ENCODE data around the gene AGAP5.

Gene AGAP5

GRCh38 chr10:73641328-73642060 lies 56.4 kb downstream of the AGAP5 start, which contains the start of gene MYOZ1:
Gene MYOZ1, minus strand, starts transcription at chr10:73641474. Its CDS starts 1,457 bp downstream, at chr10:73640017.
- no peak for DNase-seq
- Histone ChIP-seq H3K4me1 (ENCODE audit: low read length) (no peaks in the 10 kb centered on the region), H3K27me3 (replicated peaks; ENCODE audit: insufficient read depth, low read length) (no peaks in the 10 kb centered on the region), H3K27ac (ENCODE audit: low read length) (no peak within 1 kb of the TSS), H3K9me3 (replicated peaks; ENCODE audit: insufficient read depth, low read length) (no peaks in the 10 kb centered on the region), H3K4me3 (ENCODE audit: low read length) (no peak within 1 kb of the TSS), H3K4me2 (ENCODE audit: low read depth, low read length) (no peak within 1 kb of the TSS), H3F3A (ENCODE audit: insufficient read depth, low read length) (no peaks in the 10 kb centered on the region), H4K20me1 (ENCODE audit: insufficient read depth, low read length) (no peaks in the 10 kb centered on the region), H2AFZ (ENCODE audit: low read length) (no peak within 1 kb of the TSS), H3K79me2 (ENCODE audit: low read length) (no peaks in the 10 kb centered on the region), H3K9me2 (replicated peaks; ENCODE audit: insufficient read depth, low read length) (no peaks in the 10 kb centered on the region), H3K36me3 (replicated peaks; ENCODE audit: insufficient read depth, low read length) (no peaks in the 10 kb centered on the region), H3K9ac (ENCODE audit: low read length) (no peak within 1 kb of the TSS)
- no peak for TF ChIP-seq EZH2 (optimal IDR thresholded peaks at IDR 0.05; ENCODE audit: low read depth, low read length)
- no peak for TF ChIP-seq CTCF (IDR thresholded peaks at IDR 0.05; ENCODE audit: low read length)
- TF ChIP-seq EZH2phosphoT487 (IDR thresholded peaks at IDR 0.05; ENCODE audit: low read length) = no peak

GRCh38 chr10:73639286-73639685 lies 58.6 kb downstream of the AGAP5 start:
- DNase-seq = no peak
- TF ChIP-seq EZH2 (optimal IDR thresholded peaks at IDR 0.05; ENCODE audit: low read depth, low read length) (no peak), EZH2phosphoT487 (IDR thresholded peaks at IDR 0.05; ENCODE audit: low read length) (no peak), CTCF (IDR thresholded peaks at IDR 0.05; ENCODE audit: low read length) (no peak)
- H3K9ac ChIP-seq (ENCODE audit: low read length) = no peak overlapping the region
- no peaks in the 10 kb centered on the region for H3K27me3 ChIP-seq (replicated peaks; ENCODE audit: insufficient read depth, low read length)
- no peak overlapping the region for H3K4me3 ChIP-seq (ENCODE audit: low read length)
- H3K9me3 ChIP-seq (replicated peaks; ENCODE audit: insufficient read depth, low read length) = no peaks in the 10 kb centered on the region
- H3K79me2 ChIP-seq (ENCODE audit: low read length) = no peaks in the 10 kb centered on the region
- no peak overlapping the region for H3K27ac ChIP-seq (ENCODE audit: low read length)
- no peaks in the 10 kb centered on the region for H4K20me1 ChIP-seq (ENCODE audit: insufficient read depth, low read length)
- H3K36me3 ChIP-seq (replicated peaks; ENCODE audit: insufficient read depth, low read length) = no peaks in the 10 kb centered on the region
- no peak overlapping the region for H2AFZ ChIP-seq (ENCODE audit: low read length)
- no peaks in the 10 kb centered on the region for H3K4me1 ChIP-seq (ENCODE audit: low read length)
- H3F3A ChIP-seq (ENCODE audit: insufficient read depth, low read length) = no peaks in the 10 kb centered on the region
- H3K9me2 ChIP-seq (replicated peaks; ENCODE audit: insufficient read depth, low read length) = no peaks in the 10 kb centered on the region
- H3K4me2 ChIP-seq (ENCODE audit: low read depth, low read length) = no peak overlapping the region

- H3K4me3 ChIP-seq (ENCODE audit: low read length) = no peak overlapping the region
- H3F3A ChIP-seq (ENCODE audit: insufficient read depth, low read length) = no peaks in the 10 kb centered on the region
- H3K4me2 ChIP-seq (ENCODE audit: low read depth, low read length) = no peak overlapping the region
- H3K9me2 ChIP-seq (replicated peaks; ENCODE audit: insufficient read depth, low read length) = no peaks in the 10 kb centered on the region
- H3K27ac ChIP-seq (ENCODE audit: low read length) = no peak overlapping the region
- no peak for DNase-seq
- H2AFZ ChIP-seq (ENCODE audit: low read length) = no peak overlapping the region
- no peaks in the 10 kb centered on the region for H3K79me2 ChIP-seq (ENCODE audit: low read length)
- H3K4me1 ChIP-seq (ENCODE audit: low read length) = no peaks in the 10 kb centered on the region
- no peaks in the 10 kb centered on the region for H3K9me3 ChIP-seq (replicated peaks; ENCODE audit: insufficient read depth, low read length)
- no peaks in the 10 kb centered on the region for H3K36me3 ChIP-seq (replicated peaks; ENCODE audit: insufficient read depth, low read length)
- H3K9ac ChIP-seq (ENCODE audit: low read length) = no peak overlapping the region
- no peaks in the 10 kb centered on the region for H3K27me3 ChIP-seq (replicated peaks; ENCODE audit: insufficient read depth, low read length)
- TF ChIP-seq EZH2phosphoT487 (IDR thresholded peaks at IDR 0.05; ENCODE audit: low read length) = no peak
- TF ChIP-seq CTCF (IDR thresholded peaks at IDR 0.05; ENCODE audit: low read length) = no peak
- TF ChIP-seq EZH2 (optimal IDR thresholded peaks at IDR 0.05; ENCODE audit: low read depth, low read length) = no peak
- H4K20me1 ChIP-seq (ENCODE audit: insufficient read depth, low read length) = no peaks in the 10 kb centered on the region
Measured at GRCh38 chr10:73635781-73636180, 62.1 kb downstream of the AGAP5 start.

All from MM.1S (cell line).